Retina (tissue), 1 donor: Measurements from ENCODE around the gene CDY1.
"Not testable (repeated sequence)": the region's sequence is repeated elsewhere in the genome, so short reads cannot be mapped to it uniquely, and the experiment has no call there.

Source experiments
- DNase-seq: peaks from one replicate; pipeline ENCODE4 v3.0.0-alpha.2; 2016

The CDY1 gene

GRCh38 chrY:25621817-25622216 lies at the start of gene CDY1:
TSS of gene CDY1 (plus strand) at chrY:25622117. CDS start at chrY:25622443, 326 bp downstream.
- DNase-seq: not testable (repeated sequence)

GRCh38 chrY:25593336-25593735 lies 28.6 kb upstream of the CDY1 start:
- DNase-seq: not testable (repeated sequence)

GRCh38 chrY:25620209-25620608 lies 1.7 kb upstream of the CDY1 start:
- DNase-seq: not testable (repeated sequence)

- not testable (repeated sequence) for DNase-seq
These were observed 4.6 kb downstream of the CDY1 start for GRCh38 chrY:25626524-25626923.

GRCh38 chrY:25630383-25631112 lies 8.6 kb downstream of the CDY1 start:
- not testable (repeated sequence) for DNase-seq

GRCh38 chrY:25639852-25640251 lies 17.9 kb downstream of the CDY1 start:
- DNase-seq: not testable (repeated sequence)

- not testable (repeated sequence) for DNase-seq
These were observed 21.4 kb downstream of the CDY1 start for GRCh38 chrY:25643024-25643915.
